HG03175 (cell line): ENCODE measurements around the gene SYNPR.
"Not testable (repeated sequence)": the region's sequence is repeated elsewhere in the genome, so short reads cannot be mapped to it uniquely, and the experiment has no call there.

ENCODE experiments used
- ATAC-seq: cut with Tn5 transposase; IDR thresholded peaks from one replicate; pipeline ENCODE4 v1.9.1; 2021; ENCODE audit warnings: mild to moderate bottlenecking, moderate library complexity; ENCODE audit not compliant: unreplicated experiment

SYNPR gene

DNA sequence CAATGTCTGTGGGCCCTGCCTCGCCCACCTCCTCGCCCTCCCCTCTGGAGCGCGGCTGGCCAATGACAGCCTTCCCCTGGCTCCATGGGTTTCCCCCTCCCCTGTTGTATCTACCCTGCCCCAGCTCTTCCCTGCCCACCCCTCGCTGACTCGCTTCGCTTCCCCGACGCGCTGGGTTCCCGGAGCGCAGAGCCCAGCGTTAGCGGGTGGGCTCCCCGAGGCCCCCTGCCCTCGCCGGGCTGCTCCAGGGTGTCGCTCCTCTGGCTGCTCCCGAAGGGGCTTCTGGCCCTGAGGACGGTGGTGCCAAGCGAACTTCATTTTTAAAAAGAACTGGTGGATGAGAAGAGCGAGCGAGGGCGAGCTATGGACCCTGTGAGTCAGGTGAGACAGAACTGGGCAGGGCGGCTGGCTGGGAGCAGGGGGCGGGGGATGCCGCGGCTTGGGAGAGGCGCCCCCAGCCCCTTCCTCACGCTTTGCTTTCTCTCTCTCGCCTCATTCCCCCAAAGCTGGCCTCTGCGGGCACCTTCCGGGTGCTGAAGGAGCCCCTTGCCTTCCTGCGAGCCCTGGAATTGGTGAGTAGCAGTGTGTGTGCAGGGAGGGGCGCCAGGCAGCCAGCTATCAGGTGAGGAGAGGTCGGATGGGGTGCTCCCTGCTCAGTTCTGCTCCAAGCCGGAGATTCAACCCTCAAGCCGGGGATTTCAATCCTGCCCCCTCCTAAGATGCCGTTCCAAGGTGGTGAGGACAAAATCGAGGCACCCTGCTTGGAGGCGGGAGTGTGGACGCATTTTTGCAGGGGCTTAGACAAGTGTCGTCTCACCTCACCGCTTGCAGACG, at the start of gene SYNPR:
SYNPR (plus strand) TSS at position 138 of the 834 bp plus-strand sequence.
- ATAC-seq, result no peak

DNA sequence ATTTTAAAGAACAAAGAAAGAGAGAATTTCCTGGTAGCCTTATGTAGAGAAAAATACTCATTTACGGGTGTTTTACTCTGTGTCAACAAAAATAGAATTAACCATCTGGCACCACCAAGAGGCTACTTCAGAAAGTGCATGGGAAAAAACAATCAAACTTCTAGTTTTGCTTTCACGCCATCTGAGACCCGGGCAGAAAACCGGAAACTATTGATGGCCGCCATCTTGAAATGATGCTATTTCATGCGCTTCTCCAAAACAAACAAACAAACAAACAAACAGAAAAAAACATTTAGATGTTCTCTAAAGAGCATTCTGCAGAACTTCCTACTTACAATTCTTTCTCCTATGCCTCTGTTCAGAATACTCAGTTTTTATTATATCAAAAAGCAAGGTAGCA, 49.4 kb upstream of the SYNPR start:
- peak; percentile 87 for ATAC-seq

GRCh38 chr3:63230146-63230545, 48.0 kb upstream of the SYNPR start:
- ATAC-seq, result no peak

DNA sequence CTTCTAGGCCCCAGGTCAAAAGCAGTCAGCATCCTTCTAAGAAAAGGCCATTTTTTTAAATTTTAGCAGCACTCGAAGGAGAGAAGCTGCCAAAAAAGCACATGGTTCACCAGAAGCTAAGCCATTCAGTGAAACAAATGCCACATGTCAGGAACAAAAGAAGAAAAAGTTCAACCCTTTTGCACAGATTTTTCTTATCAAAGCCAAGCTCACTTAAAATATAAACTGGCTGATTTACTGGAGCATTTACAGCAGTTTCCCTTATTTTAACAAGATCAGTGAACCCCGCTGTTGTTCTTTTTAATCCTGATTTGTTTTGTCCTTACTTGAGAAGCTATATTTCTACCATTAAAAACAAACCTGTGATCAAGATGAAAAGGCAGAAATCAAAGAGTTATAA, 46.5 kb upstream of the SYNPR start:
- no peak for ATAC-seq

DNA sequence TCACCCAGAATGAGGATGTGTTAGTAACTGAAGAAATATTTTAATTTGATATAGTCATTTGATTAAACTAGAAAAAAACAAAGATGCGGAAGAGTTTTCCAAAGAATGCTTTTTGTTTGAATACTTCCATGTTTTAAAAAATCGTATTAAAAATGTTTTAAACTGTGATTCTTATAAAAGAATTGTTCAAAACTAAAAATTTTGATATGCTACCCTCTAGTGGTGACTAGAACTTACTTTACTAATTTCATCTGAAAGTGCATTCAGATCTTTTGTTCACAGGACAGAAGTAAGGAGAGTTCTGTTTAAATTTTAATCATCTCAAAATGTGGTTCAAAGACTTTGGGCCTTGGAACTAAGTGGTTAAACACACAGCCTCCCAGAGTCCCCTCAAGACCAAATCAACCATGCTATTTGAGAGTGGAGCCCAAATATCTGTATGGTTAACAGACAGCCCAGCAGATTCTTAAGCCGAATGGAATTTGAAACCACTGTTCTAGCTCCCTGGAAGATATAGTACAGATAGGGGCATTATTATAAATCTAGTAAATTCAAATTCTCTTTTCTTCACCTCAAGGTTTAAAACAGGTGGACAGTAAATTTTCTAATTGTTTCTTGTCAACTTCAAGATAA, 45.2 kb upstream of the SYNPR start:
- ATAC-seq, result no peak

GRCh38 chr3:63240381-63240902, 37.7 kb upstream of the SYNPR start:
- ATAC-seq, result no peak

- no peak for ATAC-seq
Measured at GRCh38 chr3:63242124-63242523, 36.0 kb upstream of the SYNPR start.

DNA sequence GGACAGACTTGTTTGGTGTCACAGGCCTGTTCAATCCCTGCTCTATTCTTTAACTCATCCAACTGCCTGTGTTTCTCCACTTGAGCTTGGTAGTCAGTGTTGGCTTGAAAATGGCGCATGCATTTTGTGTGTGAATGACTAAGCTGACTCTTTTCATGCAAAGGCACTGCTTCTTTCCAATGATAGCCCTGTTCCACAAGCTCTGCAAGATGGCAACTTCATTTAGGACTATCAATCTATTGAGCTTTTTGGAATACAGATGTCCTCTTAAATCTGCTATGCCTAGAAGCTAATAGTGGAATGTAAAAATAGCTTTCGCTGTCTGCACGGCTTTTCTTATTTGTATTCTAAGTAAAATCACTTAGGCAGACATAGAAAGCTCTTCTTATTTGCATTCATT, 33.6 kb upstream of the SYNPR start:
- no peak for ATAC-seq

DNA sequence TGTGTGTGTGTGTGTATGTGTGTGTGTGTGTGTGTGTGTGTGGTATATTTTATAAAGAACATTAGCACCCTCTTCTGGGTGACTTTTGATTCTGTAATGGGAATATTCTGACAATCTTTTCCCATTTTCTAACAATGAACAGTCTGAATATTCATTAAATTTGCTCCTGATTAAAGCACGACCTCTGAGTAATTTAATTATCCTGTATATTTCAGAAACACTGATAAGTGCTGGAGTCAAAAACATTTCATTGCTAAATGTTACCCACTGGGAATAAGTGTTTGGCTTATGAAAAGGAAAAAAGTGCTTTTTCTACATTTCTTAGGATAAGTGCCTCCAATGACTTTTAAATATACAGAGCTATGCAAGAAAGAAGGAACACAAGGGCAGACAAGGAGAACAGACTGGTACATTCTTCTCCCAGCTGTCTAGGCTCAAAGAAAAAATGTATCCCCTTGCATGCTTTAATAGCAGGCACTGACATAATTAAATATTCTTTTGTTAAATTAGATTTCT, 32.3 kb upstream of the SYNPR start:
- ATAC-seq, result no peak

- ATAC-seq, result no peak
Measured at GRCh38 chr3:63248015-63248414, 30.1 kb upstream of the SYNPR start.

GRCh38 chr3:63251499-63251898, 26.6 kb upstream of the SYNPR start:
- no peak for ATAC-seq

- ATAC-seq, result not testable (repeated sequence)
Measured at GRCh38 chr3:63255819-63256218, 22.3 kb upstream of the SYNPR start.

DNA sequence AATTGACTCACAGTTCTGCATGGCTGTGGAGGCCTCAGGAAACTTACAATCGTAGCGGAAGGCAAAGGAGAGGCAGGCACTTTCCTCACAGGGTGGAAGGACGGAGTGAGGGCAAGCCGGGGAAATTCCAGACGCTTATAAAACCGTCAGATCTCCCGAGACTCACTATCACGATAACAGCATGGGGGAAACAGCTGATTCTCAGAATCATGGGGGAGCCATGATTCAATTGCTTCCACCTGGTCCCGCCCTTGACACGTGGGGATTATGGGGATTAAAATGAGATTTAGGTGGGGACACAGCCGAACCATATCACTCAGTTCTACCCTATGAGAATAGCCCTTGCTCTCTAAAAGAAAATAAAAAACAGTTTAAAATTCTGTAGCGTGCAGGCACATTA, 13.4 kb upstream of the SYNPR start:
- no peak for ATAC-seq

DNA sequence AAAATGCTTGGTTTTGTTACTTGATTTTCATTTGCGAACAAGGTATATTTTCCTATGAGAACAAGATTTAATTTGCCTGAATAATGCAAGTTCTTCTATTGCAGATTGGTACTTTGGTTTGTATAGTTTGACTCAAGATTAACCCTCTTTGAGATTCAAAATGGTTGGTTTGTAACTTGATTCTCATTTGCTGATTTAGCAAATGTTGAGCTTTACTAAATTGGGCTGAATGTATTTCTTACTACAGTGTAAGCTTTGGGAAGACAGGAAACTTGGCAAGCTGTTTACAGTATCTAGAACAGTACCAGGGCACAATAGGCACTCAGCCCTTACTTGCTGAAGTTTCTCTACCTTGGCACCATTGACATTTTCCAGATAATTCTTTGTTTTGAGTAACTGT, 3.7 kb upstream of the SYNPR start:
- ATAC-seq, result no peak

DNA sequence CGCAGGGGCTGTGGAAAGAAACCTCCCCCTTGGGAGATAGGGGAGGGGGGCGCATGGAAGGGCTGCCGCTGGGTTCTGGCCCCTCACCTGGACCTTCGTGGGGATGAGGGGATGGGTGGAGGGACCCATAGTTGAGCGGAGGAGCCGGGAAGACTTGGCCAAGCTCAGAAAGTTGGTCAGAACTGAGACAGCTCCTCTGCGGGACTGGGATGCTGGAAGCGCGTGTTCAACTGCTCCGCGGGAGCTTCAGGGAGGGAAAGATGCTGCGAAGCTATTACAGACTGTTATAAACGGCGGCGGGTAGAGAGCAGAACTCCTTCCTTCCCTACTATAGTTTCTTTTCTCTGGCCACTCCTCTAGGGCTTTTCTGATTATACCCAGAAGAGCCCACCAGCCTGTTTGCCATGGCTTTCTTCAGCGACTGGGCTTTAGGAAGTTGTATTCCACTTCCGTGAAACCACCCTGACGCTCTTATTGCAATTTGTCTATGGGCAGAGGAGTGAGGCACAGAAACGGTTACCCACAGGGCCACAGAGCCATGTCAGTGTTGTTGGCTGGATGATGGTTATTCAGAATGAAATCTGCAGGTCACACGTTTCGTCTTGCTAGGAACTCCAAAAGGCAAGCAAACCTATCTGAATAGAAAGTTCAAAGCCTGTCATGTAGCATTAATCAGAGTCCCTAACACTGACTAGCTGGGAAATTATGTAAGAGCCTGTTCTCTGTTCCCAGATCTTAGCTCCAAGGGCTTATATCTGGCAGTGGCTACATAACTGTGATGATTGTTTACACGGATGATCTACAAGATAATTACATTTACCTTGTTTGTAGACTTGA, 1.1 kb downstream of the SYNPR start:
- no peak for ATAC-seq

- ATAC-seq, result no peak
Measured at GRCh38 chr3:63287610-63288009, 9.5 kb downstream of the SYNPR start.

GRCh38 chr3:63290686-63291085, 12.6 kb downstream of the SYNPR start:
- no peak for ATAC-seq

- no peak for ATAC-seq
Measured at GRCh38 chr3:63294332-63294731, 16.2 kb downstream of the SYNPR start.

DNA sequence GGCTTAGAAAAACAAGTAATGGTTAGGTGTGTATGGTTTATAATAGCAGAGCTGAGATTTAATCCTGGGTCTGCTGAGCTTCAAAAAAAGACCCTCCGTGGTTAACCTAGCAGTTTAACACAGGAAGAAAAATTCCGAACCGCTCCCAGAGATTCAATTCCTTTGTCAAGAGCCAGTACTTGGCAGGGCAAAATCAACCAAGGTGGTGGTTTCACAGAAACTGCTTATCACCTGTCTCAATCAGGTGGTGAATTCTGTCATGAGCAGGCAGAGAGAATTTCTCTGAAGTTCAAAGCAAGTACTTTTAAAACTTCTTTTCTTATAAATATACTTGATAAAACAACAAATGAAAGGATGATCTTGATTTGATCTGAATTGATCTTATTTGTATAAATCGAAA, 17.2 kb downstream of the SYNPR start:
- no peak for ATAC-seq

- no peak for ATAC-seq
Measured at GRCh38 chr3:63295806-63296205, 17.7 kb downstream of the SYNPR start.

DNA sequence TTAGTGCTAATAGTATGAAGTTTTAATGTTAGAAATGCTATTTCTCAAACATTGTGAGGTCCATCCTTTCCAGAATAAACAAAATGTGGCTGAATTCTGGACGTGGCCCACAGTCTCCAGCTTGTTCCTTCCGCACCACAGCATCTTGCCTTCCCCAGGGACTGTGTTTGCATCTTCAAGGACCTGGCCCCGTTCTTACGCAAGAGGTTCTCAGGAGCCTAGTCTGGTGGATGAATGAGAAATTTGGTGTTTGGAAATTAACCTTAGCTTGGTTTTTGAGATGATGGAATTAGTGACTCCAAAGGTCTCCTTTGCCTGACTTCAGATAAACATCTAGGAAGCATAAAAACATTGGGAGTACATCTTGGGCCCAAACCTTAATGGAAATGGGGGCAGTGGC, 18.1 kb downstream of the SYNPR start:
- no peak for ATAC-seq
